ENCODE measurements around the gene NOL6. TPM values are rescaled to one million over a fixed set of nuclear protein-coding genes. Genes with fewer than 3 reads are reported as not detected.

The NOL6 gene
- total and polyA plus RNA-seq, 10 of the 15 experiments (the other 5 are each of a cell fraction or from before 2014, with no cell fraction given) = 8.3 to 53.2 (median 33.1) TPM

- TF ChIP-seq NKRF (conservative IDR thresholded peaks at IDR 0.05) = no peak
Observed at GRCh38 chr9:33419708-33420303, 53.9 kb downstream of the NOL6 start (continued).

DNA sequence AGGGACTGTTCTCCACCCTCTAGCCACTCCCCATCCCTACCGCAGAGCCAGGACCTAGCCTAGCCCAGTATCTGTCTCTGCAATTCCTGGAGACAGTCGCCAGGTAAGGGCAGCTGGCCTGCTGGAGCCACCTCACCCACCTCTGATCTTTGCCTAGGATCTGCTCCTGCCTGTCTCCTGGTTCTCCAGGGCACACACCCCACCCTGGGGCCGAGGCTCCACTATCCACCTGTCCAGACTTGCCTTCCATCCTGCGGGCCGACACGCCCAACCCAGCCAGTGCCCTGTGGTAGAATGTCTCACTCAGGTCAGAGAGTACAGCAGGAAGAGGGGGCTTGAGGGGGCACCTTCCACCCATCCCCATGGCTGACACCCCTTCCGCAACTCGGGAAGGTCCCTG, 55.6 kb downstream of the NOL6 start:
- no peak for FAIRE-seq
- RAD21 ChIA-PET (ENCODE audit: unreplicated experiment) = no interaction called here
- Histone ChIP-seq H3K27me3 (replicated peaks in 1 of 2; ENCODE audit: control insufficient read depth in 2 of 2, insufficient read depth in 2 of 2, low read length in 1 of 2) (no peaks in the 10 kb centered on the region; a peak in 1 of 4 replicates), H3K4me3 (no peak overlapping the region), H3K9ac (ENCODE audit: control insufficient read depth, insufficient read depth, low read length) (no peak overlapping the region), H3K27ac (ENCODE audit: control insufficient read depth, insufficient read depth) (no peak overlapping the region), H4K20me1 (ENCODE audit: control insufficient read depth, insufficient read depth) (no peaks in the 10 kb centered on the region), H3K9me3 (replicated peaks; ENCODE audit: control insufficient read depth, insufficient read depth, low read length) (no peaks in the 10 kb centered on the region), H3K4me1 (ENCODE audit: control insufficient read depth, insufficient read depth, low read length) (no peaks in the 10 kb centered on the region), H3K4me2 (ENCODE audit: control insufficient read depth, insufficient read depth) (no peak overlapping the region), H3K36me3 (ENCODE audit: control insufficient read depth in 2 of 2, insufficient read depth in 2 of 2, low read length in 1 of 2) (no peaks in the 10 kb centered on the region), H3K79me2 (ENCODE audit: control insufficient read depth, insufficient read depth, low read length) (no peaks in the 10 kb centered on the region), H2AFZ (ENCODE audit: control insufficient read depth, low read depth, low read length) (no peak overlapping the region)
- in situ Hi-C loops (cut with MboI) = no loop called here
- DNase-seq (ENCODE audit: low read depth, low spot score) = no peak
- CTCF ChIA-PET = interaction anchor here (10.1 kb wide), 1 partner anchor 32 kb away, joined by 113 read pairs; the partner anchor contains the start of gene AQP3
- TF ChIP-seq NR2F1 (conservative IDR thresholded peaks at IDR 0.05) (no peak), IRF4 (IDR thresholded peaks at IDR 0.05; ENCODE audit: low read depth, low read length) (no peak), BCL3 (IDR thresholded peaks at IDR 0.05; ENCODE audit: borderline replicate concordance, insufficient read depth, low read depth, low read length, poor library complexity, severe bottlenecking) (no peak), NBN (IDR thresholded peaks at IDR 0.05) (no peak), SRF (IDR thresholded peaks at IDR 0.05; ENCODE audit: low read depth in 2 of 2, low read length in 2 of 2) (no peak), CHD4 (IDR thresholded peaks at IDR 0.05) (no peak), RUNX3 (IDR thresholded peaks at IDR 0.05; ENCODE audit: low read length) (no peak), MEF2A (IDR thresholded peaks at IDR 0.05; ENCODE audit: insufficient read depth, low read depth, low read length) (no peak), E2F8 (IDR thresholded peaks at IDR 0.05; ENCODE audit: low read depth, partially characterized antibody) (no peak), BHLHE40 (IDR thresholded peaks at IDR 0.05; ENCODE audit: borderline replicate concordance in 1 of 2, low read depth in 2 of 2, low read length in 1 of 2) (no peak), CREB1 (IDR thresholded peaks at IDR 0.05; ENCODE audit: low read depth) (no peak), CHD2 (IDR thresholded peaks at IDR 0.05; ENCODE audit: borderline replicate concordance, low read depth, low read length) (no peak), ZSCAN29 (IDR thresholded peaks at IDR 0.05) (no peak), GATAD2B (conservative IDR thresholded peaks at IDR 0.05; ENCODE audit: low read depth) (no peak)
- BruUV-seq (replicated peaks) = no TSS peak
- 40% methylated on average over 8 of the region's 8 CpGs for WGBS (ENCODE audit: insufficient coverage, insufficient replicate concordance, low lambda C conversion rate, missing lambda C conversion rate)
- intact Hi-C loops (cut with micrococcal nuclease; ENCODE audit: unreplicated experiment) = no loop called here
- ATAC-seq = no peak
- POLR2A ChIA-PET = no interaction called here
- SMC1A ChIA-PET (ENCODE audit: uncharacterized antibody, unreplicated experiment) = no interaction called here

All from GM12878 (cell line).